IPS-18a (cell line): ENCODE measurements around the gene MPP4.

Source experiments
- H3K27ac ChIP-seq: one replicate; pipeline ENCODE4 v1.5.1; 2013; ENCODE audit warnings: low read length
- H3K27me3 ChIP-seq: one replicate; pipeline ENCODE4 v1.6.1; 2013; ENCODE audit warnings: mild to moderate bottlenecking, low read length; ENCODE audit not compliant: control insufficient read depth, insufficient read depth
- H3K36me3 ChIP-seq: one replicate; pipeline ENCODE4 v1.6.1; 2013; ENCODE audit warnings: low read depth, low read length; ENCODE audit not compliant: control insufficient read depth
- H3K4me1 ChIP-seq: one replicate; pipeline ENCODE4 v1.6.1; 2013; ENCODE audit warnings: low read depth, low read length; ENCODE audit not compliant: control insufficient read depth
- H3K4me3 ChIP-seq: one replicate; pipeline ENCODE4 v1.5.1; 2013; ENCODE audit warnings: low read length
- H3K9ac ChIP-seq: one replicate; pipeline ENCODE4 v1.6.1; 2013; ENCODE audit warnings: mild to moderate bottlenecking, low read length, moderate library complexity
- H3K9me3 ChIP-seq: one replicate; pipeline ENCODE4 v1.6.1; 2013; ENCODE audit warnings: low read depth, low read length; ENCODE audit not compliant: control insufficient read depth

The MPP4 gene

GRCh38 chr2:201698588-201699226 lies at the start of gene MPP4:
TSS of gene MPP4 (minus strand) at chr2:201698644. CDS start at chr2:201693954, 4,690 bp downstream.
- peaks cover 33% of the 10 kb centered on the region for H3K4me1 ChIP-seq
- H3K27me3 ChIP-seq: no peaks in the 10 kb centered on the region
- no peak within 1 kb of the TSS for H3K4me3 ChIP-seq
- H3K9me3 ChIP-seq: no peaks in the 10 kb centered on the region
- H3K9ac ChIP-seq: no peak within 1 kb of the TSS
- peaks cover 6% of the 10 kb centered on the region for H3K36me3 ChIP-seq
- H3K27ac ChIP-seq: no peak within 1 kb of the TSS

GRCh38 chr2:201746551-201746950 lies 48.1 kb upstream of the MPP4 start:
- H3K27ac ChIP-seq: no peak overlapping the region
- H3K4me3 ChIP-seq: no peak overlapping the region
- H3K4me1 ChIP-seq: no peaks in the 10 kb centered on the region
- no peaks in the 10 kb centered on the region for H3K9me3 ChIP-seq
- peaks cover 33% of the 10 kb centered on the region for H3K36me3 ChIP-seq
- no peak overlapping the region for H3K9ac ChIP-seq
- no peaks in the 10 kb centered on the region for H3K27me3 ChIP-seq

- Histone ChIP-seq H3K27ac (no peak overlapping the region), H3K9ac (no peak overlapping the region), H3K36me3 (peaks cover 8% of the 10 kb centered on the region)
These were observed 37.0 kb upstream of the MPP4 start for GRCh38 chr2:201735486-201735885.

GRCh38 chr2:201734111-201734510 lies 35.7 kb upstream of the MPP4 start:
- H3K9ac ChIP-seq: no peak overlapping the region
- H3K27me3 ChIP-seq: no peaks in the 10 kb centered on the region
- H3K4me3 ChIP-seq: no peak overlapping the region
- peaks cover 8% of the 10 kb centered on the region for H3K36me3 ChIP-seq
- no peak overlapping the region for H3K27ac ChIP-seq
- H3K4me1 ChIP-seq: peaks cover 6% of the 10 kb centered on the region
- no peaks in the 10 kb centered on the region for H3K9me3 ChIP-seq

More at GRCh38 chr2:201735486-201735885, 37.0 kb upstream of the MPP4 start:
- Histone ChIP-seq H3K9me3 (no peaks in the 10 kb centered on the region), H3K27me3 (no peaks in the 10 kb centered on the region), H3K4me1 (peaks cover 6% of the 10 kb centered on the region), H3K4me3 (no peak overlapping the region)

- peaks cover 10% of the 10 kb centered on the region for H3K36me3 ChIP-seq
- H3K4me3 ChIP-seq: no peak overlapping the region
- no peaks in the 10 kb centered on the region for H3K9me3 ChIP-seq
These were observed 35.1 kb upstream of the MPP4 start for GRCh38 chr2:201733544-201733943.

GRCh38 chr2:201730651-201731285 lies 32.3 kb upstream of the MPP4 start:
- Histone ChIP-seq H3K4me1 (peaks cover 6% of the 10 kb centered on the region), H3K27me3 (no peaks in the 10 kb centered on the region), H3K9me3 (no peaks in the 10 kb centered on the region), H3K27ac (no peak overlapping the region), H3K9ac (no peak overlapping the region), H3K36me3 (peaks cover 21% of the 10 kb centered on the region), H3K4me3 (no peak overlapping the region)

More at GRCh38 chr2:201733544-201733943, 35.1 kb upstream of the MPP4 start:
- H3K9ac ChIP-seq: no peak overlapping the region
- H3K4me1 ChIP-seq: peaks cover 6% of the 10 kb centered on the region
- no peaks in the 10 kb centered on the region for H3K27me3 ChIP-seq
- H3K27ac ChIP-seq: no peak overlapping the region

- Histone ChIP-seq H3K27me3 (no peaks in the 10 kb centered on the region), H3K36me3 (peaks cover 33% of the 10 kb centered on the region), H3K4me1 (no peaks in the 10 kb centered on the region)
These were observed 17.0 kb upstream of the MPP4 start for GRCh38 chr2:201715459-201715858.

GRCh38 chr2:201712726-201713125 lies 14.3 kb upstream of the MPP4 start:
- H3K36me3 ChIP-seq: peaks cover 36% of the 10 kb centered on the region
- no peak overlapping the region for H3K4me3 ChIP-seq
- H3K27me3 ChIP-seq: no peaks in the 10 kb centered on the region

More at GRCh38 chr2:201715459-201715858, 17.0 kb upstream of the MPP4 start:
- no peak overlapping the region for H3K27ac ChIP-seq
- H3K9me3 ChIP-seq: no peaks in the 10 kb centered on the region
- no peak overlapping the region for H3K9ac ChIP-seq
- no peak overlapping the region for H3K4me3 ChIP-seq

GRCh38 chr2:201709747-201710146 lies 11.3 kb upstream of the MPP4 start:
- Histone ChIP-seq H3K27me3 (no peaks in the 10 kb centered on the region), H3K9ac (no peak overlapping the region), H3K27ac (no peak overlapping the region), H3K4me3 (no peak overlapping the region), H3K4me1 (no peaks in the 10 kb centered on the region), H3K9me3 (no peaks in the 10 kb centered on the region), H3K36me3 (peaks cover 34% of the 10 kb centered on the region)

More at GRCh38 chr2:201712726-201713125, 14.3 kb upstream of the MPP4 start:
- H3K27ac ChIP-seq: no peak overlapping the region
- no peaks in the 10 kb centered on the region for H3K9me3 ChIP-seq
- H3K9ac ChIP-seq: no peak overlapping the region
- H3K4me1 ChIP-seq: no peaks in the 10 kb centered on the region

- H3K4me3 ChIP-seq: no peak overlapping the region
- H3K9me3 ChIP-seq: no peaks in the 10 kb centered on the region
- H3K36me3 ChIP-seq: peaks cover 33% of the 10 kb centered on the region
- H3K4me1 ChIP-seq: no peaks in the 10 kb centered on the region
- no peak overlapping the region for H3K9ac ChIP-seq
- H3K27me3 ChIP-seq: no peaks in the 10 kb centered on the region
- no peak overlapping the region for H3K27ac ChIP-seq
These were observed 10.6 kb upstream of the MPP4 start for GRCh38 chr2:201709049-201709448.

- Histone ChIP-seq H3K27me3 (no peaks in the 10 kb centered on the region), H3K9ac (no peak overlapping the region), H3K4me3 (no peak overlapping the region), H3K9me3 (no peaks in the 10 kb centered on the region), H3K27ac (no peak overlapping the region), H3K4me1 (no peaks in the 10 kb centered on the region), H3K36me3 (peaks cover 35% of the 10 kb centered on the region)
These were observed 9.3 kb upstream of the MPP4 start for GRCh38 chr2:201707753-201708152.

GRCh38 chr2:201707142-201707541 lies 8.7 kb upstream of the MPP4 start:
- no peak overlapping the region for H3K4me3 ChIP-seq
- no peaks in the 10 kb centered on the region for H3K27me3 ChIP-seq
- H3K27ac ChIP-seq: no peak overlapping the region
- H3K36me3 ChIP-seq: peaks cover 35% of the 10 kb centered on the region
- H3K4me1 ChIP-seq: no peaks in the 10 kb centered on the region
- no peaks in the 10 kb centered on the region for H3K9me3 ChIP-seq
- no peak overlapping the region for H3K9ac ChIP-seq
